GM12878 (cell line): Measurements from ENCODE around the gene DAD1. TPM values are rescaled to one million over a fixed set of nuclear protein-coding genes. Genes with fewer than 3 reads are reported as not detected.

Experiments
- ATAC-seq: fragments of 200-7000 bp; cut with Tn5 transposase; 3 replicates; pipeline ENCODE4 v1.9.1; 2020; ENCODE audit warnings: mild to moderate bottlenecking, moderate library complexity
- BruUV-seq: library from RNA; stranded (reverse); fragments of 400-500 nt; replicated peaks from 2 replicates; lab custom pipeline; 2021; lab: Mats Ljungman, UMichigan
- CTCF ChIA-PET: fragments of 300-600 bp; sonication (Branson Sonifier 250); formaldehyde crosslinking; extraction: SDS; loops from one replicate; lab custom pipeline; 2021; ENCODE audit warnings: inconsistent platforms; lab: Yijun Ruan, JAX
- POLR2A ChIA-PET: fragments of 350-600 bp; formaldehyde crosslinking; extraction: SDS; loops from one replicate; lab custom pipeline; 2021; ENCODE audit warnings: inconsistent platforms; lab: Charles Lee
- RAD21 ChIA-PET: fragments of 300-600 bp; sonication (Branson Sonifier 250); formaldehyde crosslinking; loops from one replicate; lab custom pipeline; 2023; ENCODE audit warnings: antibody characterized with exemption; ENCODE audit not compliant: unreplicated experiment; lab: Charles Lee
- SMC1A ChIA-PET: fragments of 300-600 bp; sonication (Branson Sonifier 250); formaldehyde crosslinking; loops from one replicate; lab custom pipeline; 2023; ENCODE audit not compliant: unreplicated experiment, uncharacterized antibody; lab: Charles Lee
- DNase-seq: peaks from one replicate; pipeline ENCODE4 v3.0.0-alpha.2; 2011; ENCODE audit warnings: low read depth, low spot score
- FAIRE-seq: peaks from 3 replicates; lab custom pipeline; 2011; peaks lifted over from hg19 to GRCh38; lab: Jason Lieb, UNC
- H2AFZ ChIP-seq: 2 replicates; pipeline ENCODE4 v1.6.0; 2011; ENCODE audit warnings: low read depth, low read length, control low read depth; ENCODE audit not compliant: control insufficient read depth
- H3K27ac ChIP-seq: 2 replicates; pipeline ENCODE4 v1.5.1; 2011; ENCODE audit warnings: control low read depth; ENCODE audit not compliant: control insufficient read depth, insufficient read depth
- H3K27me3 ChIP-seq, 2 experiments: replicated peaks in 1 of 2; 2 replicates each; pipeline versions ENCODE4 v1.6.0 to v1.6.1; 2011; ENCODE audit warnings: low read length in 1 of 2; ENCODE audit not compliant: control insufficient read depth in 2 of 2, insufficient read depth in 2 of 2
- H3K36me3 ChIP-seq, 2 experiments: 2 replicates each; pipeline ENCODE4 v1.5.1; 2011; ENCODE audit warnings: low read length in 1 of 2; ENCODE audit not compliant: control insufficient read depth in 2 of 2, insufficient read depth in 2 of 2
- H3K4me1 ChIP-seq: 2 replicates; pipeline ENCODE4 v1.6.1; 2011; ENCODE audit warnings: mild to moderate bottlenecking, low read length, moderate library complexity, mixed read lengths; ENCODE audit not compliant: control insufficient read depth, insufficient read depth
- H3K4me2 ChIP-seq: 2 replicates; pipeline ENCODE4 v1.6.0; 2011; ENCODE audit warnings: control low read depth; ENCODE audit not compliant: control insufficient read depth, insufficient read depth
- H3K4me3 ChIP-seq: fragments of 200-600 bp; sonication (generic); 2 replicates; pipeline ENCODE4 v1.5.1; 2016
- H3K79me2 ChIP-seq: 2 replicates; pipeline ENCODE4 v1.6.0; 2011; ENCODE audit warnings: low read length; ENCODE audit not compliant: control insufficient read depth, insufficient read depth
- H3K9ac ChIP-seq: 2 replicates; pipeline ENCODE4 v1.8.0; 2011; ENCODE audit warnings: low read length, control low read depth, mixed read lengths; ENCODE audit not compliant: control insufficient read depth, insufficient read depth
- H3K9me3 ChIP-seq: replicated peaks from 3 replicates; pipeline ENCODE4 v1.5.1; 2011; ENCODE audit warnings: mild to moderate bottlenecking, low read length; ENCODE audit not compliant: control insufficient read depth, insufficient read depth
- H4K20me1 ChIP-seq: 2 replicates; pipeline ENCODE4 v1.6.0; 2011; ENCODE audit not compliant: control insufficient read depth, insufficient read depth
- CBX3 ChIP-seq: fragments of 200-600 bp; sonication (generic); IDR thresholded peaks from 2 replicates; pipeline ENCODE4 v1.6.1; 2016; ENCODE audit warnings: low read depth, borderline replicate concordance
- CBX5 ChIP-seq: sonication (generic); IDR thresholded peaks from 2 replicates; pipeline ENCODE4 v1.6.1; 2016; ENCODE audit warnings: low read depth, moderate library complexity, mild to moderate bottlenecking, inconsistent platforms
- STAT1 ChIP-seq: fragments of 450-650 bp; conservative IDR thresholded peaks from 2 replicates; pipeline ENCODE4 v1.6.1; 2014; ENCODE audit warnings: antibody characterized with exemption, mild to moderate bottlenecking
- YY1 ChIP-seq: IDR thresholded peaks from 2 replicates; pipeline ENCODE4 v1.6.1; 2011; ENCODE audit warnings: low read depth, mild to moderate bottlenecking, low read length
- ZSCAN29 ChIP-seq: fragments of 450-650 bp; IDR thresholded peaks from 2 replicates; pipeline ENCODE4 v1.6.1; 2017; ENCODE audit warnings: mild to moderate bottlenecking, moderate library complexity
- WGBS: methylation state at CpG from one replicate; pipeline ENCODE4 v1.1.6; 2016; ENCODE audit warnings: low lambda C conversion rate; ENCODE audit not compliant: insufficient replicate concordance, insufficient coverage; ENCODE audit errors: missing lambda C conversion rate; 5-methylcytosine and 5-hydroxymethylcytosine counted together
- in situ Hi-C: fragments of 300-500 bp; cut with MboI; formaldehyde crosslinking; loops from 9 replicates; pipeline ENCODE4 v1.14.3; 2018; ENCODE audit warnings: mixed read lengths
- intact Hi-C: fragments of 100-400 bp; cut with micrococcal nuclease; formaldehyde crosslinking; loops from one replicate; pipeline ENCODE4 v1.14.2; 2022; ENCODE audit not compliant: unreplicated experiment
- polyA plus RNA-seq, 11 experiments: library from polyadenylated mRNA; depleted of rRNA in 4 of 11; unstranded in 6 of 11; stranded (reverse) in 5 of 11; fragments of >200 nt; fragmentation: Nextera tagmentation in 4 of 11; fragmentation: Illumina TruSeq in 1 of 11; extraction: Ambion mirVana in 4 of 11; extraction: Trizol in 1 of 11; gene quantifications; 1 replicate in 1 of 11; 2 replicates in 10 of 11; pipeline versions ENCODE4 v1.2.1 to v1.2.3, GENCODE V29; 2011 to 2016; ENCODE audit warnings: inconsistent platforms in 2 of 11, missing spikeins in 2 of 11, low read depth in 1 of 11
- total RNA-seq, 4 experiments: library from RNA; depleted of rRNA in 3 of 4; stranded (reverse); fragments of >200 nt in 3 of 4; fragmentation: Illumina TruSeq in 1 of 4; extraction: Trizol in 1 of 4; gene quantifications; 2 replicates each; pipeline versions ENCODE4 v1.2.1 to v1.2.3, GENCODE V29; 2013 to 2021
- TF ChIP-seq, protein P1 (sequence below), 3 experiments: IDR thresholded peaks in 2 of 3; conservative IDR thresholded peaks in 1 of 3; 2 replicates each; pipeline ENCODE4 v1.5.1; 2011; ENCODE audit warnings: low read depth in 3 of 3, low read length in 3 of 3, mild to moderate bottlenecking in 3 of 3, control low read depth in 2 of 3, moderate library complexity in 2 of 3, inconsistent platforms in 1 of 3, mixed read lengths in 1 of 3; ENCODE audit not compliant: control insufficient read depth in 2 of 3, insufficient read depth in 1 of 3; ENCODE audit errors: extremely low read depth in 1 of 3

The DAD1 gene
- total and polyA plus RNA-seq, 10 of the 15 experiments (the other 5 are each of a cell fraction or from before 2014, with no cell fraction given): 161 to 920 (median 319) TPM

DNA sequence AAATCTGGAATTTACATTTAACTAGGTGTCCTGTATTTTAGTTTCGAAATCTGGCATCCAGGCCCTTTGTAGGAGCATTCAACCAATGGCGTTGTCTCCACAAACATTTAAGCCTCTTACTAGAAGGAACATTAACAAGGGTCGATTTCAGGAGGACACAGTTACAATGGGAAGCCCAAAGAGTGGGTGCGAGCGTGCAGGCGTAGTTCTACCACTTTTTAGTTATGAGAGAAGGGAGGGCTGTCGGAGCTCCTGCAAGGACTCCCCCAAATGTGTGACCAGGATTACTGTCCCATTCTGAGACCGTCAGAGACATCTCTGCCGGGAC lies 8.7 kb upstream of the DAD1 start:
- Histone ChIP-seq H3K4me3 (peak overlapping the region; percentile 94), H3K27ac (no peak overlapping the region), H3K79me2 (no peaks in the 10 kb centered on the region), H3K27me3 (no peaks in the 10 kb centered on the region; a peak in 1 of 4 replicates), H3K9ac (peak overlapping the region; percentile 77; the same call in 1 of the 2 replicates), H3K4me1 (peaks cover 19% of the 10 kb centered on the region), H3K4me2 (peak overlapping the region; percentile 98), H4K20me1 (no peaks in the 10 kb centered on the region), H2AFZ (peak overlapping the region; percentile 97), H3K9me3 (no peaks in the 10 kb centered on the region), H3K36me3 (peaks cover 0 to 2% of the 10 kb centered on the region in 2 experiments; a peak in 2 of 4 replicates)
- TF ChIP-seq, protein P1, sequence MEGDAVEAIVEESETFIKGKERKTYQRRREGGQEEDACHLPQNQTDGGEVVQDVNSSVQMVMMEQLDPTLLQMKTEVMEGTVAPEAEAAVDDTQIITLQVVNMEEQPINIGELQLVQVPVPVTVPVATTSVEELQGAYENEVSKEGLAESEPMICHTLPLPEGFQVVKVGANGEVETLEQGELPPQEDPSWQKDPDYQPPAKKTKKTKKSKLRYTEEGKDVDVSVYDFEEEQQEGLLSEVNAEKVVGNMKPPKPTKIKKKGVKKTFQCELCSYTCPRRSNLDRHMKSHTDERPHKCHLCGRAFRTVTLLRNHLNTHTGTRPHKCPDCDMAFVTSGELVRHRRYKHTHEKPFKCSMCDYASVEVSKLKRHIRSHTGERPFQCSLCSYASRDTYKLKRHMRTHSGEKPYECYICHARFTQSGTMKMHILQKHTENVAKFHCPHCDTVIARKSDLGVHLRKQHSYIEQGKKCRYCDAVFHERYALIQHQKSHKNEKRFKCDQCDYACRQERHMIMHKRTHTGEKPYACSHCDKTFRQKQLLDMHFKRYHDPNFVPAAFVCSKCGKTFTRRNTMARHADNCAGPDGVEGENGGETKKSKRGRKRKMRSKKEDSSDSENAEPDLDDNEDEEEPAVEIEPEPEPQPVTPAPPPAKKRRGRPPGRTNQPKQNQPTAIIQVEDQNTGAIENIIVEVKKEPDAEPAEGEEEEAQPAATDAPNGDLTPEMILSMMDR (IDR thresholded peaks at IDR 0.05 in 2 of 3, conservative IDR thresholded peaks at IDR 0.05 in 1 of 3; ENCODE audit: control insufficient read depth in 2 of 3, extremely low read depth in 1 of 3, insufficient read depth in 1 of 3, low read depth in 3 of 3, low read length in 3 of 3): no peak
- TF ChIP-seq CBX3: no peak
- no peak for TF ChIP-seq STAT1
- TF ChIP-seq YY1: no peak
- no peak for TF ChIP-seq ZSCAN29
- TF ChIP-seq CBX5: no peak
- in situ Hi-C loops: no loop called here
- ATAC-seq: peak; percentile 21
- FAIRE-seq: no peak
- intact Hi-C loops: no loop called here
- CTCF ChIA-PET: interaction anchor here (0.7 to 5.5 kb wide), 9 partner anchors 10 to 255 kb away, joined by 3 to 58 read pairs (median 3); partner anchors contain the start of gene DAD1
- no peak for DNase-seq
- POLR2A ChIA-PET: interaction anchor here (0.6 to 6.0 kb wide), 4 partner anchors 10 to 226 kb away, joined by 3 to 91 read pairs (median 3); partner anchors contain the start of genes DAD1 and OXA1L
- SMC1A ChIA-PET: interaction anchor here (0.6 to 7.4 kb wide), 4 partner anchors 10 to 168 kb away, joined by 3 to 72 read pairs (median 4); partner anchors contain the start of genes DAD1 and OXA1L
- no TSS peak for BruUV-seq
- RAD21 ChIA-PET: interaction anchor here (0.9 to 5.7 kb wide), 8 partner anchors 9 to 257 kb away, joined by 3 to 53 read pairs (median 8); partner anchors contain the start of gene DAD1
- WGBS: 6% methylated on average over 9 of the region's 9 CpGs
